ENCODE data around the gene CABP2. TPM values are rescaled to one million over a fixed set of nuclear protein-coding genes. Genes with fewer than 3 reads are reported as not detected.

CABP2 gene
- total and polyA plus RNA-seq, 10 of the 15 experiments (the other 5 are each of a cell fraction or from before 2014, with no cell fraction given): not detected

GRCh38 chr11:67572305-67572704 is 49.1 kb upstream of the CABP2 start:
- H2AFZ ChIP-seq (ENCODE audit: control insufficient read depth, low read depth, low read length): no peak overlapping the region
- H4K20me1 ChIP-seq (ENCODE audit: control insufficient read depth, insufficient read depth): no peaks in the 10 kb centered on the region
- peaks cover 5% of the 10 kb centered on the region for H3K4me1 ChIP-seq (ENCODE audit: control insufficient read depth, insufficient read depth, low read length)
- H3K79me2 ChIP-seq (ENCODE audit: control insufficient read depth, insufficient read depth, low read length): no peaks in the 10 kb centered on the region
- in situ Hi-C loops (cut with MboI): no loop called here
- TF ChIP-seq RELB (IDR thresholded peaks at IDR 0.05; ENCODE audit: low read depth): no peak
- no peak for TF ChIP-seq POLR2A (IDR thresholded peaks at IDR 0.05; ENCODE audit: low read depth, low read length)
- no peak for TF ChIP-seq ELK1 (IDR thresholded peaks at IDR 0.05; ENCODE audit: low read depth, low read length)
- TF ChIP-seq ZBTB11 (CRISPR knock-in tag; IDR thresholded peaks at IDR 0.05): no peak
- TF ChIP-seq KAT2A (conservative IDR thresholded peaks at IDR 0.05; ENCODE audit: control insufficient read depth, low read depth, low read length): no peak
- no peak for TF ChIP-seq SREBF2 (IDR thresholded peaks at IDR 0.05; ENCODE audit: low read length)
- no peak for TF ChIP-seq CHD2 (IDR thresholded peaks at IDR 0.05; ENCODE audit: borderline replicate concordance, low read depth, low read length)
- no peak for TF ChIP-seq PRDM15 (CRISPR knock-in tag; IDR thresholded peaks at IDR 0.05)
- TF ChIP-seq RUNX3 (IDR thresholded peaks at IDR 0.05; ENCODE audit: low read length): no peak
- H3K27ac ChIP-seq (ENCODE audit: control insufficient read depth, insufficient read depth): no peak overlapping the region
- FAIRE-seq (no peak), DNase-seq (ENCODE audit: low read depth, low spot score) (no peak), ATAC-seq (no peak)
- POLR2A ChIA-PET: interaction anchor here (1.1 kb wide), 1 partner anchor 10 kb away, joined by 3 read pairs; no protein-coding TSS in a partner anchor
- H3K36me3 ChIP-seq (ENCODE audit: control insufficient read depth in 2 of 2, insufficient read depth in 2 of 2, low read length in 1 of 2): no peaks in the 10 kb centered on the region
- SMC1A ChIA-PET (ENCODE audit: uncharacterized antibody, unreplicated experiment): interaction anchor here (0.6 to 4.6 kb wide), 9 partner anchors 10 to 187 kb away, joined by 3 to 17 read pairs (median 3); partner anchors contain the start of gene GSTP1
- WGBS (ENCODE audit: insufficient coverage, insufficient replicate concordance, low lambda C conversion rate, missing lambda C conversion rate): under 1% methylated on average over 5 of the region's 5 CpGs
- intact Hi-C loops (cut with micrococcal nuclease; ENCODE audit: unreplicated experiment): loop anchor here (2.0 to 5.0 kb wide), 2 partner anchors 40 to 86 kb away; no protein-coding TSS in a partner anchor
- H3K4me3 ChIP-seq: no peak overlapping the region
- RAD21 ChIA-PET (ENCODE audit: unreplicated experiment): interaction anchor here (0.9 to 1.4 kb wide), 7 partner anchors 9 to 220 kb away, joined by 3 to 5 read pairs (median 3); partner anchors contain the start of genes ACY3 and NUDT8
- peaks cover 3% of the 10 kb centered on the region; the same call in 1 of the 3 replicates for H3K9me3 ChIP-seq (replicated peaks; ENCODE audit: control insufficient read depth, insufficient read depth, low read length)
- H3K9ac ChIP-seq (ENCODE audit: control insufficient read depth, insufficient read depth, low read length): no peak overlapping the region
- no peaks in the 10 kb centered on the region; a peak in 1 of 4 replicates for H3K27me3 ChIP-seq (replicated peaks in 1 of 2; ENCODE audit: control insufficient read depth in 2 of 2, insufficient read depth in 2 of 2, low read length in 1 of 2)
- no peak overlapping the region for H3K4me2 ChIP-seq (ENCODE audit: control insufficient read depth, insufficient read depth)
- BruUV-seq (replicated peaks): no TSS peak
- CTCF ChIA-PET: interaction anchor here (0.6 to 4.4 kb wide), 26 partner anchors 8 to 516 kb away, joined by 3 to 35 read pairs (median 4); partner anchors contain the start of genes GSTP1, NUDT8 and POLD4
